GM19467 (cell line): ENCODE results near the gene SMCR8.
"Not testable (repeated sequence)": the region's sequence is repeated elsewhere in the genome, so short reads cannot be mapped to it uniquely, and the experiment has no call there.

Experiments
- ATAC-seq: cut with Tn5 transposase; IDR thresholded peaks from one replicate; pipeline ENCODE4 v1.9.1; 2021; ENCODE audit warnings: mild to moderate bottlenecking, moderate library complexity; ENCODE audit not compliant: unreplicated experiment

Gene SMCR8

DNA sequence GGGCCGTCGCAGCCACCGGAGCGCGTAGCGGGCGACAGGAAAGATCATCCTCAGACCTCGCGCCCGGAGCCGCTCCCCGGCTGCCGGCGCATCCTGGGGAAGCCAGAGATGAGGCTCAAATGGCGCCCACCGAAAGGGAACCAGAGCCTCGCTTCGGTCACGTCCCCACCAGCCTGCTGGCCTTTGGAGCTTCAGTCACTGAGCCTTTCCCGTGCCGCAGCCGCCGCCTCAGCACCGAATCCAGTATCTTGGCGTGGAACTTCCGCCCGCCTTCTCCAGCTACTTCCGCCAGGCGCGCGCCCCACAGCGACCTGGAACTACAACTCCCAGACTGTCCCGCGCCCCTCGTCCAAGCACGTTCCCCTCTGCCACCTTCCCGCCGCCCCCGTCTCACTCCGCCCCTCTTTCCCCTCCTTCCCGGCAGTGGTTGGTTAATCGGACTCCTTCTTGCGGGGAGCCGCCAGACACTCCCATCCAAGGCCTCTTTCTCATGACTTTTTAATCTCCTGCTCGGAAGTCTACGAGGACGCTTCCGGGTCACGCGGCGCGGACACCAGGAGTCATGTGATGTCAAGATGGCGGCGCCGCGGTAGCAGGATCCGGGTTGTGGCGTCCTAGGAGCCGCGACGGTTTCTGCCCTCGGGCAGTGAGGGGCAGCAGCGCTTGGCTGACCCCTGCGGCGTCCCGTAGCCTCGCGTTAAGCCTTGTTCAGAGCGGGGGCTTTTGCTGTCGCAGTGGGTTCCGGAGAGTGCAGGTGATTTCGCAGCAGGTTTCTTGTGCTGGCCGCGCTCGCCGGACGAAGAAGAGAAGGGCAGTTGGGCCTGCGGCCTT lies at the start of gene SMCR8, which contains the start of gene TOP3A:
Gene SMCR8, plus strand, starts transcription at position 563 of the 831 bp plus-strand sequence. CDS start 497 bp downstream, outside the sequence.
Gene TOP3A, minus strand, starts transcription at position 264 of the 831 bp plus-strand sequence. Its CDS starts 216 bp downstream, at position 48.
- ATAC-seq = peak; percentile 74

GRCh38 chr17:18267366-18267765 lies 47.7 kb upstream of the SMCR8 start:
- ATAC-seq = no peak

DNA sequence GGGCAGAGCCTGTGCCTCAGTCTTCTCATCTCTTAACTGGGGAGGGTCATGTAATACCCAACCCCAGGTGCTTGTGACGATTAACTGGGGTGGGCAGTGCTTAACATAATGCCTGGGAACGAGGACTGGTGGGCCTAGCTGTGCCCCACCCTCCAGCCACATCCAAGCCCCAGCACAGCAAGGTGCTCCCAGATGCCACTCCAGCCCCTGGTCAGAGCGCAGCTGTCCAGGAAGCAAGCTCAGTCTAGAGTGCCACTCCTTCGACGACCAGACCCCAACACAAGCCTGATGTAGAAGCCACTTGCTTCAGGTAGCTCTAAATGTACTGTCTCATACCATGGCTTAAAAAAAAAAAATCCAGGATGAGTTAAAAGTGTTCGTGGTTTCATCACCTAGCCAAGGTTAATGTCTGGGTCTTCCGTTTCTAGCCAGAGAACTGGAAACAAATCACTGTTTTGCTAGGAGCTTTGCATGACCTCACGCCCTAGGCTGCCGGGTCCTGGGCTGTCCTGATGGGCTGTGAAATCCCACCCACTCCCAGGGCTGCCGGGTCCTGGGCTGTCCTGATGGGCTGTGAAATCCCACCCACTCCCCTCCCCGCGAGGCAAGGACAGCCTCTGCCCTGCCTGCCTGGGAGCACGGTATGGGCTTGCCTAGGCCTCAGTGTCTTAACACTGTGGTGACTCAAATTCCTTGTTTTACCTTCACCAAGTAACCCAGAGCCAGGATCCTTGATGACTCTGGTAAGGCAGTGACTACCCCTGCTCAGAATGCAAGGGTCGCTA lies 47.0 kb upstream of the SMCR8 start:
- no peak for ATAC-seq

GRCh38 chr17:18270046-18270931 lies 44.8 kb upstream of the SMCR8 start:
- no peak for ATAC-seq

DNA sequence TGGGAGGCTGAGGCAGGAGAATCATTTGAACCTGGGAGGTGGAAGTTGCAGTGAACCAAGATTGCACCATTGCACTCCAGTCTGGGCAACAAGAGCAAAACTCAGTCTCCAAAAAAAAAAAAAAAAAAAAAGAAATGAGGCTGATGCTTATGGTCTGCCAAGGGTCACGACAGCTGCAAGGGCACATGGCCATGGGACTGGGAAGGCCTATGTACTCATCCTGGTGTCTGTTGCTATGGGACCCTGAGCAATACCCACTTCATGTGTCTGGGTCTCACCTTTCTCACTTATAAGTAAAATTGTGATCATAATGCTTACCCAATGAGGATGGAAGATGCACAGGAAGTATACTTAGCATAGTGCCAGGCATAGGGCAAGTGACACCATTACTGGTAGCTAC lies 38.0 kb upstream of the SMCR8 start:
- no peak for ATAC-seq

DNA sequence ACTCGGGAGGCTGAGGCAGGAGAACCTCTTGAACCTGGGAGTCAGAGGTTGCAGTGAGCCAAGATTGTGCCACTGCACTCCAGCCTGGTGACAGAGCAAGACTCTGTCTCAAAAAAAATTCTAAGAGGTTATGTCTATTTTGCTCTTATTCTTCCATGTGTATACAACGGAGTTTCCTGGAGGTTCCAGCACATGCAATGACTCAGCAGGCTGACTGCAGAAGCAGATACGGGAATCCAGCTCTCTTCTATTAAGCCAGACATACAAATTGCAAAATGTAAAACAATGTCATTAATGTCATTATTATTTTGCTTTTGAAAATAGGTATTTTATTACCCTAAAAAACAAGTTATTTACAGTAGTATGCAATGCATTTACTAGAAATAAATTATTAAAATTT lies 36.2 kb upstream of the SMCR8 start:
- no peak for ATAC-seq

DNA sequence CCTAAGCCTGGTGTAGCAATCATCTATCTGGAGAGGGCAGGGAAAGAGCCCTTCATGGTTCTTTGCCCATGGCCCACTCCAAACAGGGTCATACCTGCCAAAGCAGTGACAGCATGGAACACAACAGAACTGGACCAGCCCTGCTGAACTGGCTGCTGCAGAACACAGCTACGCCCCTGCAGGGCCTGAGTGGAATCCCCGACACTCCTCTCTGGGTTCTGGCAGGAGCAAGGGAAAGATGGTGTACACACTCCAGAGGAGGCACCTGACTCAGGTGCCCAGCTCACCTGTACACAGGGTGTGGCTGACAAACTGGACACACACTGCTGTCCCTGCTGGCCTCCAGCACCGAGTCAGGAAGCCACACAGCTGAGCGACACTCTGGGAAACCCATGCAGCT lies 34.8 kb upstream of the SMCR8 start:
- ATAC-seq = no peak

DNA sequence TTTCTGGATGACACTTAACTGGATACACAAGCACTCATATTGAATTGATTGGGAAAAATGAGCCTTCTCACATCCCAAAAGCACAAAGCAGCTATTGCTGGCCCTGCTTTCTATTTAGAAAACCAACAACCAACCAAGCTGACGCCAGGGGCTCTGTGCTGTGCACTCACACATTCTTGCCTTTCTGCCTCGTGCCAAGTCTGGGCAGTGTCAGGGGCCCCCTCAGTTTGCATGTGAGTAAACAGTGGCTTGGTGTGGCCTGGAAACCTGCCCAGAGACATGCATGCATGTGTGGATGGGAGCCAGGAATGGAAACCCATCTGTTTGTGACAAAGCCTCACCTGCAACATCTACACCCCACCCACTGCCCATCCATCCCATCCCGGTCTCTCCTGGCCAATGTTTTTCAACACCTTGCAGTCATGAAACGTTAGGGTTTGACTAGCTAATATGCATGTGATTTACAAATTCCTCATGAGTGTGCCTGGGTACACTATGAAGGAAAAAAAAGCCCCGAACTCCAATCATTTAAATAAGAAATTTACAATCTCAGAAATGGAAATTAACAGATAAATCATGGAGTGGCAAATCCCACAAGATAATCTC lies 34.2 kb upstream of the SMCR8 start:
- ATAC-seq = no peak

DNA sequence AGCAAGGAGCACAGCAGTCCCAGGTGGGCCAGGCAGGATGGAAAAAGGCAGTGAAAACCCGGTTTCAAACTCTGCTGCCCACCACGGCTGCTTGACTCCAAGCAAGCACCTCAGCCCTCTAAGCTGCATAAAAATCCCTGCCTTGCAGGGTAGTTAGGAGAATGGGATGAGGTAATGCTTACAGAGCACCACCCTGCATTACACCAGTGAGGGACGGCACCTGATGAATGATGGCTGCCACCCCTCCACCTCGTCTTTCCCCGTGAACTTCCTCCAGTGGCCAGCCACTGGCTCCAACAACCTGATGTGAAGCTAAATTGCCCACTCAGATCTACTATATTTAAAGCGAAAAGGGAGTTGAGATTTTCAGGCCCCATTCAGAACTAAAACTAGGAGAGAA lies 33.3 kb upstream of the SMCR8 start:
- ATAC-seq = no peak

GRCh38 chr17:18285296-18285695 lies 29.8 kb upstream of the SMCR8 start:
- no peak for ATAC-seq

DNA sequence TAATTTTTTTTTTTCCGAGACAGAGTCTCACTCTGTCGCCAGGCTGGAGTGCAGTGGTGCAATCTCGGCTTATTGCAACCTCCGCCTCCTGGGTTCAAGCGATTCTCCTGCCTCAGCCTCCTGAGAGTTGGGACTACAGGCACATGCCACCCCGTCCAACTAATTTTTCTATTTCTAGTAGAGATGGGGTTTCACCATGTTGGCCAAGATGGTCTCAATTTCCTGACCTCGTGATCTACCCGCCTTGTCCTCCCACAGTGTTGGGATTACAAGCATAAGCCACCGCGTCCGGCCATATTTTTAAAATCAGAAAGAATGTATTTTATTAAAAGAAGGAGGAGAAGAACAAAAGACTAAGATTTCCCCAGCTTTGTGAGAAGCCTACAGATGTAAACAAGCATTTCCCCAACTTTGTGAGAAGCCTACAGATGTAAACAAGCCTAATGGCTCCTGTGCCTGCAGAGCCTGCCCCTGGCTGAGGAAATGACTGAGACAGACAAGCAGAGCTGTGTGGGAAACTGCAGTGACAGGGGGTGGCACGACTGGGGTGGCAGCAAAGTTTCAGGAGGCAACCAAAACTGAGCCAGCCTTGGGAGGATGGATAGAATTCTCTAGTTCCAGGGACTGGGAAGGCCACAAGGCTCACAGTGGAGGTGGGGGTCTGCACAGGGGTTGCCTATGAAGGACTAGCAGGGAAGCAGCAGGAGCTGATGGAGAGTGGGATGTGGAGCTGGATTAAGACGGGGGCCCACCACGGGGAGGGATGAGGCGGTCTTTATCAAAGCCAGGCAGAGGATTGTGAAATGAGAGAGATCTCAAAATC lies 23.2 kb upstream of the SMCR8 start:
- ATAC-seq = no peak

DNA sequence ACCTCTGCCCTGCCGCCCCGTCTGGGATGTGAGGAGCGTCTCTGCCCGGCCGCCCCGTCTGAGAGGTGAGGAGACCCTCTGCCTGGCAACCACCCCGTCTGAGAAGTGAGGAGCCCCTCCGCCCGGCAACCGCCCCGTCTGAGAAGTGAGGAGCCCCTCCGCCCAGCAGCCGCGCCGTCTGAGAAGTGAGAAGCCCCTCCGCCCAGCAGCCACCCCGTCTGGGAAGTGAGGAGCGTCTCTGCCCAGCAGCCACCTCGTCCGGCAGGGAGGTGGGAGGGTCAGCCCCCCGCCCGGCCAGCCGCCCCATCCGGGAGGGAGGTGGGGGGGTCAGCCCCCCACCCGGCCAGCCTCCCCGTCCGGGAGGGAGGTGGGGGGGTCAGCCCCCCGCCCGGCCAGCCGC lies 17.0 kb upstream of the SMCR8 start:
- not testable (repeated sequence) for ATAC-seq

DNA sequence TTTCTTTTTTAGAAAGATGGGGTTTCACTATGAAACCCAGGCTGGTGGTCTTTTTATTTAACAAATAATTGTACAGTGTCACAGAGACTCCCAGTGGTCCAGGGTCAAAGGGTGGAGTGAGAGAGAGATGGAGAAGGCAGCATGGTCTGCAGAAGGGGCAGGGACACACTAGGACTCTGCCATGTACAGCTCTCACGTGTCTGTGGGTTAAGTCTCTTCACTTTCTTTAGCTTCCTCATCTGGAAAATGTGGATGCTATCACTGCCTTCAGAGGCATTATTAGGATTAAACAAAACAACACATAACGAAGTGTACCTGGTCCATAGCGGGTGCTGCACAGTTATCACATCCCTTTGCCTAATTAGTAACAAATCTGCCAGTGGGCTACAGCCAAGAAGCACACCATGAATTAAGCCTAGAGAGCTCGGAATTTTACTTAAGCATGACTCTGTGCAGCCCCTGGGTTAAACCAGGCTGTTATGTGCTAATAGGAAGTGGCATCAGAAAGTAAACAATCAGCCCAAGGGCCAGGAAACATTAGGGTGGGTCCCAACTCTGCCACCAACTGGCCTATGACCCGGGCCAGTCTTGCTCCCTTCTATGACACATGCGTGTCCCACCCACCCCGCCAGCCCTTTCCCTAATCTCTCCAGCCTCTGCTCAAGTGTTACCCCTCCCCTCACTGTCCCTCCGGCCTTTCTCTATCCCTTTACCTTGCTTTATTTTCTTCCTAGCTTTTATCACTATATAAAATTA lies 14.2 kb upstream of the SMCR8 start:
- ATAC-seq = no peak

DNA sequence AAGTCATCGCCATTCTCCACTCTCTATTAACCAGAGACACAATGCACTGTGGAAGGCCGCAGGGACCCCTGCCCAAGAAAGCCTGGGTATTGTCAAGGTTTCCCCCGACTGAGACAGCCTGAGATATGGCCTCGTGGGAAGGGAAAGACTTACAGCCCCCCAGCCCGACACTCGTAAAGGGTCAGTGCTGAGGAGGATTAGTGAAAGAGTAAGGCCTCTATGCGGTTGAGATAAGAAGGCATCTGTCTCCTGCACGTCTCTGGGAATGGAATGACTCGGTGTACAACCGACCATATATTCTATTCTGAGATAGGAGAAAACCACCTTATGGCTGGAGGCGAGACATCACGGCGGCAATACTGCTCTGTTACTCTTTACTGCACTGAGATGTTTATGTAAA lies 11.9 kb upstream of the SMCR8 start:
- ATAC-seq = not testable (repeated sequence)

- no peak for ATAC-seq
Measured at GRCh38 chr17:18309202-18309601, 5.9 kb upstream of the SMCR8 start.

DNA sequence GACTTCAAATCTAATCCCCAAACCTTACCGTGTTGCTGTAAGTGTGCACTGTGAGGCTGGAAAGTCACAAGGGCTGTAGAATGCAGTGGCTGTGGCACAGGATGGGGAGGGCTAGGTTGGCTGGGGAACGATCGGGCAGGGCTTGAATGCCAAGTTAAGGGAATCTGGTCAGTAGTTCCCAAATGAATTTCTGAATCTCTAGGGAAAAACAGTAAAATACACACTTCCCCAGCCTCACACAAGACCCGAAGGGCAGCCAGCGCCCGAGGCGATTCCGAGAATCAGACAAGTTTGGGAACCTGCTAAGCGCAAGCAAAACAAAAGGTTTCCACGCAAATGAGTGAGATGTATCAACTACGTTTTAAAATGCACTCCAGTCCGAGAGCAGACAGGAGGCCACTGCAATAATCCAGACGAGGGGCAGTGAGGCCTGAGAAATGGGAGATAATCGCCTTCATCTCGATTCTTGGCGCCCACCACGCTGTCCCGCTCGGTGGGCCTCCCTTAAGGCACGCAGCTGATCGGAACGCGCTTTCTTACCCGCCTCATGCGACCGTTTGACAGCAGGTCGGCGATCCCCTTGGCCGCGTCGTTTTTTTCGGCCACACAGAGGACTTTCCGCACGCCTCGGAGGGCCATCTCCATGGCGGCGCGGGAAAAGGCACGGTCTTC lies 898 bp upstream of the SMCR8 start:
- ATAC-seq = peak; percentile 6

DNA sequence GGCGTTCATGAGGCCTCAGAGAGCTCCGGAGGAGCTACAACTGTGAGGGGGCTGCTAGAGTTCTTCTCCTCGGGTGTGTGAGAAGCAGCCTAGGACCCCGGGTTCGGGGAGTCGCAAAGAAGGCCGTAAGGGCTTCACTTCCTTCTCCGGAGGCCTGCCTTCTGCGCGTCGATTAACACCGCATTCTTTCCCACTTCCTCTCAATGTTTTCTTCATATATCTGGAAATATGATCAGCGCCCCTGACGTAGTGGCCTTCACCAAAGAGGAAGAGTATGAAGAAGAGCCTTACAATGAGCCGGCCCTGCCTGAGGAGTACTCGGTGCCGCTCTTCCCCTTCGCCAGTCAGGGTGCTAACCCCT lies 449 bp downstream of the SMCR8 start:
- no peak for ATAC-seq

- no peak for ATAC-seq
Measured at GRCh38 chr17:18315961-18316360, 868 bp downstream of the SMCR8 start.

DNA sequence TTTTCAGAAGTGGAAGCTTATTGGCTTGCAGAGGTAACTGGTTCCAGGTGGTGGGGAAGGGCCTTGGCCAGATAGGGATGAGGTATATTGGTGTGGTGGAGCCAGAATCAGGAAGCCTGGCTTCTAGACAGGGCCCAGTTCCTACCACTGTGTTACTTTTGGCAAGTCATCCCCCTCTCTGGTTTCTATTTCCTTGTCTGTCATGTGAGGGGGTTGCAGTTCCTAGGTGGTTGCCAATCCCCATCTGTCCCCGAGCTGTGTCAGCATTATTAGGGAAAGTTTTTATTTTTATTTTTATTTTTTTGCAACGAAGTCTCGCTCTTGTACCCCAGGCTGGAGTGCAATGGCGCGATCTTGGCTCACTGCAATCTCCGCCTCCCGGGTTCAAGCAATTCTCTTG lies 3.0 kb downstream of the SMCR8 start:
- no peak for ATAC-seq
